ENCODE results near the gene NLK.

GRCh38 chr17:28097901-28098300 is 55.4 kb downstream of the NLK start:
- TF ChIP-seq CTCF (IDR thresholded peaks at IDR 0.05) (no peak), POLR2A (IDR thresholded peaks at IDR 0.05) (no peak)
